Progenitor cell of endocrine pancreas (in vitro differentiated cells): ENCODE results near the gene KCNAB2. TPM values are rescaled to one million over a fixed set of nuclear protein-coding genes. Genes with fewer than 3 reads are reported as not detected.

Source experiments
- DNase-seq: peaks from one replicate; pipeline ENCODE4 v3.0.0; 2021; ENCODE audit warnings: low spot score; ENCODE audit not compliant: unreplicated experiment
- H3K27ac Mint-ChIP-seq: 2 replicates; pipeline ENCODE4 v1.8.0; 2021; ENCODE audit warnings: mild to moderate bottlenecking, moderate library complexity, mixed read lengths
- H3K27me3 Mint-ChIP-seq: 2 replicates; pipeline ENCODE4 v1.8.0; 2021; ENCODE audit warnings: mixed read lengths
- H3K36me3 Mint-ChIP-seq: 2 replicates; pipeline ENCODE4 v1.8.0; 2022; ENCODE audit warnings: mixed read lengths; ENCODE audit not compliant: insufficient read depth
- H3K4me1 Mint-ChIP-seq: 2 replicates; pipeline ENCODE4 v1.8.0; 2021; ENCODE audit warnings: low read depth, mixed read lengths
- H3K4me3 Mint-ChIP-seq: 2 replicates; pipeline ENCODE4 v1.8.0; 2021; ENCODE audit warnings: low read depth, mild to moderate bottlenecking, moderate library complexity, mixed read lengths
- H3K9me3 Mint-ChIP-seq: 2 replicates; pipeline ENCODE4 v1.8.0; 2021; ENCODE audit warnings: low read depth, mixed read lengths
- CTCF ChIP-seq: fragments of 200-600 bp; sonication (generic); IDR thresholded peaks from one replicate; pipeline ENCODE4 v1.5.0; 2021; ENCODE audit warnings: antibody characterized with exemption, mild to moderate bottlenecking; ENCODE audit not compliant: unreplicated experiment
- total RNA-seq: library from RNA; stranded (reverse); gene quantifications from 2 replicates; pipeline ENCODE4 v1.2.1, GENCODE V29; 2021

The KCNAB2 gene
- total RNA-seq, 1 donor from 2014 or later, result 6.9 TPM

DNA sequence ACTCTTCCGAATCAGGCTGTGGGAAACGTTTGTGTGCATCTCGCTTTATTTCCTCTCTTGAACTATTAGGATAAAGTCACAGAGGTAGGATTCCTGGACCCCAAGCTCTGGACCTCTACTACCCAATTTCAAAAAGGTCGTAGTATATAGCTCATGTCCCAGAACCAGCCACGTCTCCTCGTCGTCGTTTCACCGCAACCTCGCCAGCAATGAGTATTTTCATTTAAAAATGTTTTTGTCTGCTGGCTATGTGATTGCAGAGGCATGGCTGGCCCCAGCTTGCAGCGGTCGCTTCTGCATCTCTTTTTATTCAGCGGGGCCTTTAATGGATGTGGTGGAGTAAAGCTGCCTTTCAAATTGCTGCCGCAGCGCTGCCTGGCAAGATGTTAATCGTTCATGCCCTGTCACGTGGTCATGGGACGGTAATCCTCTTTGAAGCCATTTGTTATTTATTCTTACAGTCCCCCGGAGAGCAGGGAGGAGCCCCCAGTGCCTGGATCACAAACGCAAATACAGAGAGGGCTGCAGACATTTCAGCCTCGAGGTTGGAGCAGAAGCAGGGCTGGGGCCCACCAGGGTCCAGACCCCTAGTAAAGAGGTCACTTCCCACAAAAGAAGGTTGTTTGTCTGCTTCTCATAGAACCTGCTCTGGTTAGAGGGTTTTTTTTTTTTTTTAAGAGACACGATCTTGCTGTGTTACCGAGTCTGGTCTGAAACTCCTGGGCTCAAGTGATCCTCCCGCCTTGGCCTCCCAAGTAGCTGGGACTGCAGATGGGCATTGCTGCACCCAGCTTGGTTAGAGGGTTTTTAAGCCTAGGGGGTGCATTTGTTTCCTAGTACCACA, 41.9 kb upstream of the KCNAB2 start:
- H3K4me3 Mint-ChIP-seq, result no peak overlapping the region
- no peak for TF ChIP-seq CTCF
- no peak for DNase-seq
- no peaks in the 10 kb centered on the region for H3K9me3 Mint-ChIP-seq
- H3K27me3 Mint-ChIP-seq, result peaks cover 18% of the 10 kb centered on the region
- peaks cover 7% of the 10 kb centered on the region for H3K4me1 Mint-ChIP-seq
- H3K27ac Mint-ChIP-seq, result no peak overlapping the region
- no peaks in the 10 kb centered on the region for H3K36me3 Mint-ChIP-seq

DNA sequence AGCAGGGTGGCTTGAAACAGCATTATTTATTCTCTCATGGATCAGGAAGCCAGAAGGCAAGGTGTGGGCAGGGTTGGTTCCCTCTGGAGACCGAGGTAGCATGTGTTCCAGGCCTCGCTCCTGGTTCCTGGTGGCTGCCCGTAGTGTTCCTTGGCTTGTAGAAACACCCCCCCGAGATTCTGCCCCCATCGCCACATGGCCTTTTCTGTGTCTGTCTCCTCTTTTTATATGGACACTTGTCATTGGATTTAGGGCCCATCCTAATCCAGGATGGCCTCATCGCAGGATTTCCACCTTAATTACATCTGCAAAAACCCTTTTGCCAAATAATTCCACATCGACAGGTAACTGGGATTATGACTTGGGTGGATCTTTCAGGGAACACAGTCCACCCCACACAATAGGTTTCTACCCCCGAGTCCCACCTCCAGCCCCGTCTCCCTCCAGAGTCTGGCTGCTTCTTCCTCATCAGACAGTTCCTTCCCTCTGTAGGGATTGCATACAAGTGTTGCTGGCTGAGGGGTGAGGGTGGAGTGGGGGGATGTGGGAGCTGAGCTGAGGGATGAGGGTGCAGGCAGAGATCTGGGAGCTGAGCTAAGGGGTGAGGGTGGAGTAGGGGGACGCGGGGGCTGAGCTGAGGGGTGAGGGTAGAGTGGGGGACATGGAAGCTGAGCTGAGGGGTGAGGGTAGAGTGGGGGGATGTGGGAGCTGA, 41.1 kb upstream of the KCNAB2 start:
- Mint-ChIP-seq H3K36me3 (no peaks in the 10 kb centered on the region), H3K4me3 (no peak overlapping the region), H3K4me1 (peaks cover 7% of the 10 kb centered on the region), H3K27me3 (peaks cover 18% of the 10 kb centered on the region), H3K9me3 (no peaks in the 10 kb centered on the region), H3K27ac (no peak overlapping the region)
- TF ChIP-seq CTCF, result no peak
- DNase-seq, result no peak

GRCh38 chr1:6005276-6005917, 40.3 kb upstream of the KCNAB2 start:
- Mint-ChIP-seq H3K27ac (no peak overlapping the region), H3K36me3 (no peaks in the 10 kb centered on the region), H3K9me3 (no peaks in the 10 kb centered on the region), H3K27me3 (peaks cover 18% of the 10 kb centered on the region), H3K4me1 (peaks cover 7% of the 10 kb centered on the region), H3K4me3 (no peak overlapping the region)
- TF ChIP-seq CTCF, result no peak
- DNase-seq, result no peak

DNA sequence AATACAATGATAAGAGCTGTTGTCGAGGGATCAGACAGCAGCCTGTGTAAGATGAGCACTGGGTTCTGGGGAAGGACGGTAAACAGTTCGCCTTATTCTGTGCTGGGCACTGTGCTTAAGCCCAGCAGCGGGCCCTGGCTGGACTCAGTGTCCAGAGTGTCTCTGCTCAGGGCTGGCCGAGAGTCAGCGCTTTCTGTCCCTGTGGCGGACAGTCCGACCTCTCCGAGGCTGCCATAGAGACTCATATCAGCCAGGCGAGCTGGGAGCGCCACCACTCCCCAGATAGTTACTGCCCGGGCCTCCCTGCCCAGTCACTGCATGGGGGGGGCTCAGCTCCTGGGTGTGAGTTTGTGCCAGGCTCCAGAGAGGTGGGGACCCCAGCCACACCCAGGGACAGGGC, 38.8 kb upstream of the KCNAB2 start:
- Mint-ChIP-seq H3K4me1 (peaks cover 7% of the 10 kb centered on the region), H3K36me3 (no peaks in the 10 kb centered on the region), H3K9me3 (no peaks in the 10 kb centered on the region), H3K27ac (no peak overlapping the region), H3K27me3 (peaks cover 18% of the 10 kb centered on the region), H3K4me3 (no peak overlapping the region)
- TF ChIP-seq CTCF, result no peak
- DNase-seq, result no peak

GRCh38 chr1:6007318-6008083, 38.2 kb upstream of the KCNAB2 start:
- Mint-ChIP-seq H3K4me1 (peaks cover 7% of the 10 kb centered on the region), H3K27me3 (peaks cover 18% of the 10 kb centered on the region), H3K4me3 (no peak overlapping the region), H3K36me3 (no peaks in the 10 kb centered on the region), H3K9me3 (no peaks in the 10 kb centered on the region), H3K27ac (no peak overlapping the region)
- no peak for DNase-seq
- no peak for TF ChIP-seq CTCF
